DND-41 (cell line): ENCODE measurements around the gene IRF4.

ENCODE experiments used
- EZH2 ChIP-seq: IDR thresholded peaks from 3 replicates; pipeline ENCODE4 v1.6.1; 2012; ENCODE audit warnings: borderline replicate concordance, low read depth, mild to moderate bottlenecking, moderate library complexity, low read length, inconsistent platforms; ENCODE audit not compliant: severe bottlenecking
- TF ChIP-seq, protein P1 (sequence below): IDR thresholded peaks from 2 replicates; pipeline ENCODE4 v1.5.1; 2012; ENCODE audit warnings: borderline replicate concordance, low read length, moderate library complexity, mild to moderate bottlenecking; ENCODE audit not compliant: poor library complexity, severe bottlenecking; ENCODE audit errors: extremely low read depth

DNA sequence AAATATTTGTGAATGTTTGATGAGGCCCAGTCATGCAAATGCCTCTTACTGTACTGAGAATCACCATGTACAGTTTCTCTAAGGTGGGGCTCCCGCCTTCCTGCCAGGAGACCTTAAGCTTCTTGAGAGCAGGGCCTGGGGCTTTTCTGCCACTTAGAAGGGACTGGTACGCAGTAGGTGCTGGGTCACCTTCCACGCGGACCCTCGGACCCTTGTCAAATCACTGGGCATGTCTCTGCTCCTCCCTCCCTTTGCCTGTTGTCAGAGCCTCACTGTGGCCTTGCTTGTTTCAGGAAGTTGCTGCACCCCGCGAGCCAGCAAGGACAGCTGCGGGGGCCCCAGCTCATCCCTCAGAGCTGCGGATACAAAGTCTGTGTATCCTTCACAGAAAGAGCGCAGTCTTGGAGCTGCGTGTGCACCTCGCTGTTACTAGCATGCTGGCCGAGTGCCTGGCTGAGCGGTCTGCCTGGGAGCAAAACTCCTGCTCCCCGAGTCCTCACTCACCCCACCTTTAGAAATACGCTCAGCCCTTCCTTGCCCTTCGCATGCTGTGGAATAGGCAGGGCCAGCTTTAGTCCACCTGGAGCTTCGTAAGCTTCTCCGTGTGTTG lies 30.7 kb upstream of the IRF4 start:
- TF ChIP-seq, protein P1, sequence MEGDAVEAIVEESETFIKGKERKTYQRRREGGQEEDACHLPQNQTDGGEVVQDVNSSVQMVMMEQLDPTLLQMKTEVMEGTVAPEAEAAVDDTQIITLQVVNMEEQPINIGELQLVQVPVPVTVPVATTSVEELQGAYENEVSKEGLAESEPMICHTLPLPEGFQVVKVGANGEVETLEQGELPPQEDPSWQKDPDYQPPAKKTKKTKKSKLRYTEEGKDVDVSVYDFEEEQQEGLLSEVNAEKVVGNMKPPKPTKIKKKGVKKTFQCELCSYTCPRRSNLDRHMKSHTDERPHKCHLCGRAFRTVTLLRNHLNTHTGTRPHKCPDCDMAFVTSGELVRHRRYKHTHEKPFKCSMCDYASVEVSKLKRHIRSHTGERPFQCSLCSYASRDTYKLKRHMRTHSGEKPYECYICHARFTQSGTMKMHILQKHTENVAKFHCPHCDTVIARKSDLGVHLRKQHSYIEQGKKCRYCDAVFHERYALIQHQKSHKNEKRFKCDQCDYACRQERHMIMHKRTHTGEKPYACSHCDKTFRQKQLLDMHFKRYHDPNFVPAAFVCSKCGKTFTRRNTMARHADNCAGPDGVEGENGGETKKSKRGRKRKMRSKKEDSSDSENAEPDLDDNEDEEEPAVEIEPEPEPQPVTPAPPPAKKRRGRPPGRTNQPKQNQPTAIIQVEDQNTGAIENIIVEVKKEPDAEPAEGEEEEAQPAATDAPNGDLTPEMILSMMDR: no peak
- TF ChIP-seq EZH2: no peak
